OCI-LY1 (cell line): ENCODE results near the gene B4GALT5.

ENCODE experiments used
- EZH2 ChIP-seq: fragments of 200-600 bp; sonication (generic), shearing (Covaris generic); IDR thresholded peaks from 2 replicates; pipeline ENCODE4 v1.8.0; 2017; ENCODE audit warnings: borderline replicate concordance, mixed run types, mild to moderate bottlenecking, antibody characterized with exemption, low read length, moderate library complexity, mixed read lengths
- TF ChIP-seq, protein P1 (sequence below): fragments of 200-600 bp; sonication (generic), shearing (Covaris generic); IDR thresholded peaks from 2 replicates; pipeline ENCODE4 v1.5.1; 2017; ENCODE audit warnings: mild to moderate bottlenecking, antibody characterized with exemption, low read length, moderate library complexity, mixed read lengths

DNA sequence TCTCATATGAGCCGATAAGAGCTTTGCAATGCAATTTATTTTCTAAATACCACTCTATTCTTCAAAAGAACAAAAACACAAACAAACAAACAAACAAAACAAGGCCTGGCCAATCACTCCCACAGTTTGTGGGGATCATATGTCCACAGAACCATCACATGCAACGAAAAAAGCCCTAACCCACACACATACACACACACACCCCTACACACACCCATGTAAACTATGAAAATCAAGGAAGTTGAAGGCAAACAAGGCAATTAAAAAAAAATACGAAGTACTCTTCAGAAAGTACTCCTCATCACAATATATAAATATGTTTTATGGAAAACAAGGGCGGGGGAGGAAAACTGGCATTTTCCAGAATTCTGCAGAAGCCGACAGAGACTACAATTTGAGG lies 79.6 kb downstream of the B4GALT5 start:
- TF ChIP-seq, protein P1, sequence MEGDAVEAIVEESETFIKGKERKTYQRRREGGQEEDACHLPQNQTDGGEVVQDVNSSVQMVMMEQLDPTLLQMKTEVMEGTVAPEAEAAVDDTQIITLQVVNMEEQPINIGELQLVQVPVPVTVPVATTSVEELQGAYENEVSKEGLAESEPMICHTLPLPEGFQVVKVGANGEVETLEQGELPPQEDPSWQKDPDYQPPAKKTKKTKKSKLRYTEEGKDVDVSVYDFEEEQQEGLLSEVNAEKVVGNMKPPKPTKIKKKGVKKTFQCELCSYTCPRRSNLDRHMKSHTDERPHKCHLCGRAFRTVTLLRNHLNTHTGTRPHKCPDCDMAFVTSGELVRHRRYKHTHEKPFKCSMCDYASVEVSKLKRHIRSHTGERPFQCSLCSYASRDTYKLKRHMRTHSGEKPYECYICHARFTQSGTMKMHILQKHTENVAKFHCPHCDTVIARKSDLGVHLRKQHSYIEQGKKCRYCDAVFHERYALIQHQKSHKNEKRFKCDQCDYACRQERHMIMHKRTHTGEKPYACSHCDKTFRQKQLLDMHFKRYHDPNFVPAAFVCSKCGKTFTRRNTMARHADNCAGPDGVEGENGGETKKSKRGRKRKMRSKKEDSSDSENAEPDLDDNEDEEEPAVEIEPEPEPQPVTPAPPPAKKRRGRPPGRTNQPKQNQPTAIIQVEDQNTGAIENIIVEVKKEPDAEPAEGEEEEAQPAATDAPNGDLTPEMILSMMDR = no peak
- TF ChIP-seq EZH2 = no peak
